WERI-Rb-1 (cell line): ENCODE results near the gene TRPV4.

Experiments used
- DNase-seq: peaks from one replicate; pipeline ENCODE4 v3.0.0-alpha.2; 2020
- H3K27ac ChIP-seq: fragments of 250-450 bp; sonication (Bioruptor Pico); 2 replicates; pipeline ENCODE4 v1.5.1; 2020; ENCODE audit warnings: mild to moderate bottlenecking, moderate library complexity
- H3K27me3 ChIP-seq: fragments of 250-450 bp; sonication (Bioruptor Pico); 2 replicates; pipeline ENCODE4 v1.5.1; 2021; ENCODE audit warnings: mild to moderate bottlenecking, low read depth, moderate library complexity; ENCODE audit not compliant: insufficient read depth, severe bottlenecking
- H3K36me3 ChIP-seq: fragments of 250-450 bp; sonication (Bioruptor Pico); 2 replicates; pipeline ENCODE4 v1.5.1; 2020; ENCODE audit warnings: mild to moderate bottlenecking, moderate library complexity
- H3K4me3 ChIP-seq: 2 replicates; pipeline ENCODE4 v1.5.1; 2011; ENCODE audit warnings: low read depth, mild to moderate bottlenecking, control low read depth, low read length
- H3K9me3 ChIP-seq: fragments of 250-450 bp; sonication (Bioruptor Pico); 2 replicates; pipeline ENCODE4 v1.5.1; 2021; ENCODE audit warnings: mild to moderate bottlenecking, moderate library complexity; ENCODE audit not compliant: severe bottlenecking
- CTCF ChIP-seq: IDR thresholded peaks from 2 replicates; pipeline ENCODE4 v1.5.1; 2011; ENCODE audit warnings: low read depth, mild to moderate bottlenecking, control low read depth, inconsistent platforms, low read length

The TRPV4 gene

GRCh38 chr12:109841356-109841755 is 8.2 kb upstream of the TRPV4 start:
- no peaks in the 10 kb centered on the region for H3K27me3 ChIP-seq
- no peaks in the 10 kb centered on the region for H3K9me3 ChIP-seq
- TF ChIP-seq CTCF = no peak
- no peak overlapping the region for H3K4me3 ChIP-seq
- DNase-seq = no peak
- H3K27ac ChIP-seq = no peak overlapping the region
- no peaks in the 10 kb centered on the region for H3K36me3 ChIP-seq

- no peak for TF ChIP-seq CTCF
- no peaks in the 10 kb centered on the region for H3K36me3 ChIP-seq
Observed at GRCh38 chr12:109840305-109841074, 7.3 kb upstream of the TRPV4 start.

DNA sequence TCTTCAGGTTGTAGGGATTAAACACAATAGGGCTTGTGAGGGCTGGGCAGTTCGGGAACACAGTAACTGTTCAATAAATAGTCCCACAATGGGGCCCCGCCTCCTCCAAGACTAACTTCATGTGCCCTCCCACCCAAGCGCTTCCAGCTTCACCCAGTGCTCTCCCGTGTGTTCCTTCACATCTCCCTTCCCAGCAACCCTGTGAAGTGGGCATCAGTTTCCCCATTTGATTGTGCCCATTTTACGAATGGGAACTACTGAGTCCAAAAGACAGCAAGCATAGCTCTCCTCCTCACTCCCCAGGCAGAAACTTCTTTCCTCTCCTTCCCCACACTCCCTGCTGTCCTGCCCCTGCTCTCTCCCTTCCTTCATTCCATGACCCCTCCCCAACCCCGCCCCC is 6.2 kb upstream of the TRPV4 start:
- Histone ChIP-seq H3K4me3 (no peak overlapping the region), H3K9me3 (no peaks in the 10 kb centered on the region), H3K27me3 (no peaks in the 10 kb centered on the region), H3K27ac (no peak overlapping the region), H3K36me3 (no peaks in the 10 kb centered on the region)
- DNase-seq = no peak
- no peak for TF ChIP-seq CTCF

More at GRCh38 chr12:109840305-109841074, 7.3 kb upstream of the TRPV4 start:
- Histone ChIP-seq H3K4me3 (no peak overlapping the region), H3K27ac (no peak overlapping the region), H3K9me3 (no peaks in the 10 kb centered on the region), H3K27me3 (no peaks in the 10 kb centered on the region)
- DNase-seq = no peak

DNA sequence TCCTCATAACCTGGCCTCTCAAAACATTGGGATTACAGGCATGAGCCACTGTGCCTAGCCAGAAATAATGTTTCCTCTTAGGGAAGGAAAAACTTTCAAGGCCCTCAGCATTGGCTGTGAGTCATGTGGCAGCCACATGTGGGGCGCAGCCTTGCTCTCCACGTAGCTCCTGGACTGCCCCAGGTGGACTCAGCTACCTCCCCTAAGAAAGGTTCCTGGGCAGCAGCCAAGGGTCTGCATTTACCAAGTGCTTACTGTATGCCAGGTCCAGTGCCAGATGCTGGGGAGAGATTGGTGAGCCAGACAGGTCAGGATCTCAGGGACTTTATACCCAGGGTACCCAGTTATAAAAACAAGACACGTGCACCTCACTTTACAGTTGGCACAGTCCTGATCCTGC is 3.7 kb upstream of the TRPV4 start:
- H3K9me3 ChIP-seq = no peaks in the 10 kb centered on the region
- H3K27ac ChIP-seq = no peak overlapping the region
- H3K36me3 ChIP-seq = no peaks in the 10 kb centered on the region
- no peaks in the 10 kb centered on the region for H3K27me3 ChIP-seq
- no peak overlapping the region for H3K4me3 ChIP-seq
- DNase-seq = no peak
- no peak for TF ChIP-seq CTCF

GRCh38 chr12:109835827-109836226 is 2.6 kb upstream of the TRPV4 start:
- Histone ChIP-seq H3K27ac (no peak overlapping the region), H3K27me3 (no peaks in the 10 kb centered on the region), H3K4me3 (no peak overlapping the region), H3K9me3 (no peaks in the 10 kb centered on the region), H3K36me3 (no peaks in the 10 kb centered on the region)
- no peak for TF ChIP-seq CTCF
- DNase-seq = no peak
